Ecto neural progenitor cell (in vitro differentiated cells): ENCODE results near the gene COG7.
"Not testable (repeated sequence)": the region's sequence is repeated elsewhere in the genome, so short reads cannot be mapped to it uniquely, and the experiment has no call there.

Experiments
- DNase-seq: peaks from one replicate; pipeline ENCODE4 v3.0.0-alpha.2; 2018; ENCODE audit warnings: low spot score

COG7 gene

GRCh38 chr16:23452572-23453337, at the start of gene COG7:
Gene COG7, minus strand, starts transcription at chr16:23453189. Its CDS starts 195 bp downstream, at chr16:23452994.
- peak; percentile 95 for DNase-seq

DNA sequence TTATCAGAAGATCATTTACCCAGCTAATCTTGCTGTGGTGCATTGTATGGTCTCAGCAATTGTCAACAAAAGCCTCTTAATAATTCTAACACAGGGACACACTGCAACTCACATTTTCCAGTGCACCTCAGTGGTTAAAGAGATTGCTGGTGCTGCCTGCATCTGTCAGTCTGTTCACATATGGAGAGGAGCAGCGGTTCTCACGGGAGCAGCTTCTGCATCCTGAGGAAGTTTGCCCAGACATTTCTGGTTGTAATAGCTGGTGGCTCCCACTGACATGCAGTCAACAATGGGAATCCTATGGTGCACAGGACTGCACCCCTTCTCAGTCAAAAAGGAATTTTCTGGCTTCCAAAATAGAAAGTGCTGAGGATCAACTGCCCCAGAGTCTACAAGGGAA, 49.5 kb upstream of the COG7 start:
- DNase-seq: no peak

- no peak for DNase-seq
These were observed 48.3 kb upstream of the COG7 start for GRCh38 chr16:23501291-23501690.

DNA sequence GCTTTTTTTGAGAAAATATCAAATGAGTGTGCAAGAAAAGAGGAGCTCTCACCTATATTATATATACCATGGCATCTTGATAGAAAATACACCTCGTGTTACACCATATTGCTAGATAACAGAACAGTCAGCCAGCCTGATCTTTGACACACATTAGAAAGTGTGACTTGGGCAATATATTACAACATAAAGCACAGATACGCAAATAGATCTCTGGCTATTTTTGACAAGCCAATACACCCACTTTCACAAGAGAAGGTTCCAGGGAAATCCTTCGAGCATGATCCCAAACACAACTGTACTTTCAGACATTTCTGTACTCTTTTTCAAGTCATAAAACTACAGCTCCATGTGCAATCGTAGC, 47.9 kb upstream of the COG7 start:
- no peak for DNase-seq

DNA sequence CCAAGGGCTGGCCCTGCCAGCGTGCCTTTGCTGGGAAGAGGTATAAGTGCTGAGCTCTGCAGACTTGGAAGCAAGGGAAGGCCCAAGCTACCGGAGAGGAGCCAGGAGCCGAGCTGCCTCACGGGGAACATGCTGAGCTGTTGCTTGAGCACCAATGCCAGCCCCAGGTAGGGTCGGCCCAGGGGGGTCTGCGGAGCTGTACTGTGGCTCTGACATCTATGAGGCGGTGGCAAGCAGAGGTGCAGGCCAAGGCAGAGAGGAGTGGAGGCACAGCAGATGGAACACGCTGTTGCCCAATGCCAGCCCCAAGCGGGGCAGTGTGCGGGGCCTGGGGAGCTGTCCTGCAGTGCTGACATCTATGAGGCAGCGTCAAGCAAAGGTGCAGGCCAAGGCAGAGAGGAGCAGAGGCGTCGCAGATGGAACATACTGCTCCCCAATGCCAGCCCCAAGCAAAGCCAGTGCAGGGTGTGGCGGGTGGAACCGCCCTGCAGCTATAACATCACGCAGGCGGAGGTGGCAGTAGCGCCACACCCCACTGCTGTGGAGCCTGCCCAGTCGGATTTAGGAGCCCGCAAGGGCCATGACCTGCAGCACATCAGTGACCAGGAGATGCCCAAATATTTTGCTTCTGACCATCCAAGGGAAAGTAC, 47.3 kb upstream of the COG7 start:
- no peak for DNase-seq

GRCh38 chr16:23499801-23500200, 46.8 kb upstream of the COG7 start:
- DNase-seq: no peak

DNA sequence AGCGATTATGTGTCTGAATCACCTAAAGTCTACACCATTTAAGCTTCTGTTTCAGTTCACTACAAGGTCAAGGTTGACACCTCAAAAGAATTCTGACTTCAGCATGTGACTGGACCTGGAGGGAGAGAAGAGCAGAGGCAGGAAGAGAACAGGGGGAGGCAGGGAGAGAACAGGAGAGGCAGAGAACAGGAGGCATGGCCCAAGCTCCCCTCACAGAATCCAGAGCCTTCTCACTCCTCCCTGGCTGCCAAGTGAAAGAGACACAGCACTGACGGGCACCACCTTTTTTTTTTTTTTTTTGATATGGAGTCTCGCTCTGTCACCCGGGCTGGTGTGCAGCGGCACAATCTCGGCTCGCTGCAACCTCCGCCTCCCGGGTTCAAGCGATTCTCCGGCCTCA, 45.9 kb upstream of the COG7 start:
- no peak for DNase-seq

GRCh38 chr16:23497543-23497868, 44.5 kb upstream of the COG7 start:
- DNase-seq: no peak

GRCh38 chr16:23496821-23497542, 44.0 kb upstream of the COG7 start:
- no peak for DNase-seq

GRCh38 chr16:23495671-23496070, 42.7 kb upstream of the COG7 start:
- DNase-seq: no peak

GRCh38 chr16:23494188-23494587, 41.2 kb upstream of the COG7 start:
- no peak for DNase-seq

DNA sequence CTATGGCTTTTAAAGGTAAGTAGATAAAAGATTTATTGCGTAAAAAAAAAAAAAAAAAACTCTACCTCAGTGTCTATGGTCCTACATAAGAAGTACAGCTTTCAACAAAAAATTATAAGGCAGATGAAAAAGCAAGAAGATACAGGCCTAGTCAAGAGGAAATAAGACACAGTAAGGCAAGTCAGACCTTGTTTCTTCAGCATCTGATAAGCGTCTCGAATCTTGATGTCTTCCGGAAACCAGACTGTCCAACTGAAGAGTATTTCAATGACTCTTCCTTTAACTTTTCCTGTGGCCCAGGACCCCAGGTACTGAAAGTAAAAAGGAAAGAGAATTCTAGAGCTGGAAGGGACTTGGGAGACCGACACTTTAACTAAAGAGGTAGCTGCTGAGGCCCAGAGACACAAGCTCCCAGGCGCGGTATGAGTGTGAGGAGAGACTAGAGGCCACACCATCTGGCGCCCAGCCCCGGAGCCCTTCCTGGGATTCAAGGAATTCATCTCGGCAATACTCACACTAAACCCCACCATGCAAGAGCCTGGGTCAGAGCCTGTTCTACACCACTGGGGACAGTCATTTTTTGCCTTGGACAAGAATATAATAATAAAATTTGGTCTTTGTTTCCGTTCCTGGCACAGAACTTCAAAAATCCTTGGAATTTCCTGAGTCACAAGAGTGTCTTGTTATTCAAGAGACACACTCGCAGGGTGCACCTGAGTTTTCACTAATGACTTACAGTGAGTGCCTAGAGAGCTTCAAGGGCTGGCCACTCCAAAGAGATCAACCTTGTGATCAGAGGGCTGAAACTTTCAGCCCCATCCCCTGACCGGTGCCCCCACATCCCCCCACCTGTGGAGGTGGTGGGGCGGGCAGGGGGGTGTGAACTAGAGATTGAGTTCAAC, 38.8 kb upstream of the COG7 start:
- no peak for DNase-seq

DNA sequence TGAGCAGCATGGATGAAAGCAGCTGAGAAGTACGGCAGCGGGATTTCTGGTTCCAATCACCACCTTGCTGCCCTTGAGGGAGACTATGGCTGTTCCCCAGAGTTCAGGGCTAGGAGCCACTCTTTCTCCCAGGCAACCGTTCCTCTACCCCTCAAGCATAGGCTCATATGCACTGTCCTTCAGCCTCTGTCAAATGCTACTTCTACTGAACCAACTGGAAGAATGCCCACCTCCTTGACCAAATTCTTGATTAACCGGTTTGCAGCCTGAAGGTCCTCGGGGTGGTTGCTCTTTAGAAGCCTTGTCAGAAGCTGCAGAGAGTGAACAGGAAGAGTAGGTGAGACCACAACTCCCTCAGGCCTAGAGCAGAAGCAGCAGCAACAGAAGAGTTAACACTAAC, 33.5 kb upstream of the COG7 start:
- no peak for DNase-seq

- no peak for DNase-seq
These were observed 32.9 kb upstream of the COG7 start for GRCh38 chr16:23485841-23486240.

- DNase-seq: no peak
These were observed 32.2 kb upstream of the COG7 start for GRCh38 chr16:23485257-23485614.

GRCh38 chr16:23484510-23485256, 31.7 kb upstream of the COG7 start:
- no peak for DNase-seq

DNA sequence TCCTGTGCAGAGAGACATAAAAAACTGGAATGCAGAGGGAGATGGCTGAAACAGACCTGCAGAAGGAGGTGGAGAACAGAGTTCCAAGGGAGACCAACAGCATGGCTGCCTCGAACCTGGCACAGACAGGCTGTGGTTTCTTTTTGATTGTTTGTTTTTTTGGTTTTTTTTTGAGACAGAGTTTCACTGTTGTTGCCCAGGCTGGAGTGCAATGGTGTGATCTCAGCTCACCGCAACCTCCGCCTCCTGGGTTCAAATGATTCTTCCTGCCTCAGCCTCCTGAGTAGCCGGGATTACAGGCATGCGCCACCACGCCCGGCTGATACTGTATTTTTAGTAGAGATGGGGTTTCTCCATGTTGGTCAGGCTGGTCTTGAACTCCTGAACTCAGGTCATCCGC, 30.5 kb upstream of the COG7 start:
- DNase-seq: not testable (repeated sequence)

- DNase-seq: no peak
These were observed 29.8 kb upstream of the COG7 start for GRCh38 chr16:23482778-23483177.

DNA sequence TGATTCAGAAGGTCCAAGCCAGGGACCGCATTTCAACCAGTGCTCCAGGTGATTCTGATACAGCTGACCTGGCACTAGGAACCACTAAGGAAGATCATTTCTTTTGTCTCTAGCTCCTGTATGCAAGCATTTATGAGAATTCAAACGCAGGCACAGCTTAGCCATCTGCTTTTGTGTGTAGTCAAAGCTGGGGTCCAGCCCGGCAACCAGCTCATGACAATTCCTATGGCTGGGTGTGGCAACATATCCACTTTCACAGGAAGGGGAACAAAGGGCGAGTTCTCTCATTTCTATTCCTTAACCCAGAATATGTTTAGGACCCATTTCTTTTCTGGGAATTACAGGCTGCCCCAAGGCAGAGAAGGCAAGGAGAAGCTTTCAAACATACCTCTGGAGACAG, 27.3 kb upstream of the COG7 start:
- no peak for DNase-seq

DNA sequence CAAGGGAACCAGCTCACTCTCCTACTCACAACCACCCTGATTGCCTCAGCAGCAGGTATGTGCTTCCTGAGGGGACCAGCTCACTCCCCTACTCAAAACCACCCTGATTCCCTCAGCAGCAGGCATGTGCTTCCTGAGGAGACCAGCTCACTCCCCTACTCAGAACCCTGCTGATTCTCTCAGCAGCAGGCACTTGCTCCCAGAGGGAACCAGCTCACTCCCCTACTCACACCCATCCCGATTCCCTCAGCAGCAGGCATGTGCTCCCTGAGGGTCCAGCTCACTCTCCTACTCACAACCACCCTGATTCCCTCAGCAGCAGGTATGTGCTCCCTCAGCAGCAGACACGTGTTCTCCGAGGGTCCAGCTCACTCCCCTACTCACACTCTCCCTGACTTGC, 26.1 kb upstream of the COG7 start:
- no peak for DNase-seq

DNA sequence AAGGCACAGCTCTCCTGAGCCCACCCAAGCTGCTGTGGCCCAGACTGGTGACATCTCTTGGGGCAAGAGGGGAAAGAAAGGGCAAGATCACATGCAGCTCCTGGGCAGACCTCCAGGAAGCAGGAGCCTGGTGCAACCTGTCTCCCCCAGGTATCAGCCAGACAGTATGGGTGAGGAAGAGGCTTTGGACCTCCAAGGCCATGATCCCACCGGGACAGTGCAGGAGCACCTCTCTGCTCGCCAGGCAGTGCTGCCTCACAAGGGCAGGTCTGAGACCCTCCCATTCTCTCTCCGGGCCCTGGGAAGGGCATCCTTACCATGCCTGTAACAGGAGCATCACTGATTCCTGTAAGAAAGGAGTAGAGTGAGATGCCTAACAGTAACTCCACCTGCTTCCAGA, 25.6 kb upstream of the COG7 start:
- no peak for DNase-seq

DNA sequence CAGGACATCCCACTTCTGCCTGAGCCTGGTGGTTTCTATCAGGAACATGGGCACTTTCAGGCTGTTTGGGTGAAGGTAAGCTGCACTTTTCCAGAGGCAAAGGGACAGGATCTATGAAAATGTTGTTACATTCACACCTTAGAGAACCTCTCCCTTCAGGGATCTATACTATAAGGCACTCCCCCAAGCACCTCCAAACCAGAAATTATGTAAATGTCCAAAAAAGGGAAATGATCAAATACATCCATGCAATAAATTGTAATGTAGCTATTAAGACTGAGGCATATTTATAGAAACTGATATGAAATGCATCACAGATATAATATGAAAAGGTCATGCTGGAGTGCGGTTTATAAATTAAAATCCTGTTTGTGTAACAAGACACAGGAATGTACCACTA, 23.3 kb upstream of the COG7 start:
- DNase-seq: no peak
